Right lobe of liver (tissue), 4 donors: ENCODE results near the gene SPIRE1.

ENCODE experiments used
- CTCF ChIP-seq, 4 donors: fragments of 200-600 bp in 3 of 4; fragments of 450-650 bp in 1 of 4; IDR thresholded peaks; one replicate each; pipeline versions ENCODE4 v1.5.1 to v1.8.0; 2016 to 2022; ENCODE audit warnings: antibody characterized with exemption in 4 of 4, mild to moderate bottlenecking in 2 of 4
- POLR2A ChIP-seq: fragments of 450-650 bp; IDR thresholded peaks from one replicate; pipeline ENCODE4 v1.6.1; 2017; ENCODE audit warnings: antibody characterized with exemption, mild to moderate bottlenecking
- donor health status: DM: no; HTN: no; CAD: no.
- donor health status: DM: no; HTN: no; CAD: no.
- donor health status: DM: no; HTN: yes; CAD: no.

- TF ChIP-seq CTCF (IDR thresholded peaks at IDR 0.05) (no peak), POLR2A (no peak)
Observed at GRCh38 chr18:12470382-12471075, 187.4 kb downstream of the SPIRE1 start.
